GDM1 (cell line): ENCODE data around the gene AIPL1.

ENCODE experiments used
- DNase-seq: peaks from one replicate; lab custom pipeline; 2025; lab: John Stamatoyannopoulos, UW

The AIPL1 gene

DNA sequence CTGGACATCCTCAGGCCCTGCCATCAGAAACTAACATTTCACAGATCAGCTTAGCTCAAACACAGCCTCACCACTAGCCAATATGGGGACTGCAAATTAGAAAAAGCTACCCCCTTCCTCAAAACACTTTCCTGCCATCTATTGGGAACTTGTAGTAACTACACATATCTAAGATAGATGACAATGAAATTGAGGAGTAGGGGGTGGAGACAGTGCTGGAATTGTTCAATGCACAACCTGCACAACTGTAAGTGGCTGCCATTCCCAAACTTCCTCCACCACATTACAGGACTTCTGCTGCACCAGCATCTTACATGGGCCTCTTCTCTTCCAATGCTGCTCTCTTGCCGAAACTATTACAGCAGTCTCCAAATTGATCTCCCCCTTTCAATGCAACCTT lies 21.9 kb downstream of the AIPL1 start:
- peak; percentile 14 for DNase-seq

DNA sequence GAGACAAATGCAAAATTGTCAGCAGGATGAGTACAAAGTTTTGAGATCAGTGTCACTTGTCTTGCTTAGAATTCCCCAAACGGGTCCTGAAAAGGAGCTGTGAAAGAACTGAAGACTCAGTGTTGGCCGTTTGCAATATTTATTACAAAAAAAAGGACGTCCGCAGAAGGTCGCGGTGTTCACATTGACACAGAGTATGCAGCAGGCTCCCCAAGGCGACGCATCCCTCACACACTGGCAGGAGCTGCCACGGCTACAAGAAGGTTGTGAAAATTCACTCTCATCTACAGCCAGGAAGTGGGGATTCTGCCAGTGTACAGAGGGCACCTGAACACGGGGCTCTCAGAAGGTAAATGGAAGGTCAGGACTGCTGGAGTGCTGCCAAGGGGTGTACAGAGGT lies 26.2 kb downstream of the AIPL1 start:
- no peak for DNase-seq

DNA sequence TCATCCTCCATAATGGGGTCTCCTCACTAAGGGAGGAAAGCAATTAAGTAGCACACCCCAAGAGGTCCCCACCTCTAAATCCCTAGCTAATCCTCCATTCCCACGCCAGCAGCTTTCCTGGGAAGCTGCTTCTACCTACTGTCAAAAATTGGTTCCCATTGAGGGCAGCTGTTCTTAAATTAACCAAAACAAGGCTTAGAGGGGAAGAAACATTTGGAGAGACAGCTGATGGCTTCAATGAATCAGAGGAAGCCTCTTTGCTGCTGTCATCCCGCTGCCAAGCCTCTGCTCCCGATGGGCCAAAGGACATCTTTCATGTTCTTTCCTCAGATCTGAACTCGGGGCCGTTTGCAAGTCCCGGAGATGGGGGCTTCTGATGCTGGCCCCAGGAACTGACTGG lies 26.6 kb downstream of the AIPL1 start:
- DNase-seq: no peak

DNA sequence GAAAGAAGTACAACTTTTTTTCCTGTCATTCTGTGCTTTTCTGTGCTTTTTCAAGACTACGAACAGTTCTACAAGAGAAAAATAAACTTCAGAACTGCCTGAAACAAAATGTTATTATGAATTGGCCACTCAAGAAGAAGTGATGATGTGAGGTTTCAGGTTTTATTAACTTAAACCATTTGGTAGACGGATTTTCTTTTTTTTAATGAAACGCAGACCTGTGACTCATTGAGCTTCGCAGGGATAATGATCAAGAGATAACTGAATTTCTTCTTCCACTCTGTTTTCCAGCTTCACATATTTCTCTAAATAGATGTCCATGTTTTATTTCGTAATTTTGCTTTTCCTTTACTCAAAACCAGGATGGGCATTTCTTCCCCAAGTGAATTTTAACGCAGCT lies 32.7 kb downstream of the AIPL1 start:
- no peak for DNase-seq

DNA sequence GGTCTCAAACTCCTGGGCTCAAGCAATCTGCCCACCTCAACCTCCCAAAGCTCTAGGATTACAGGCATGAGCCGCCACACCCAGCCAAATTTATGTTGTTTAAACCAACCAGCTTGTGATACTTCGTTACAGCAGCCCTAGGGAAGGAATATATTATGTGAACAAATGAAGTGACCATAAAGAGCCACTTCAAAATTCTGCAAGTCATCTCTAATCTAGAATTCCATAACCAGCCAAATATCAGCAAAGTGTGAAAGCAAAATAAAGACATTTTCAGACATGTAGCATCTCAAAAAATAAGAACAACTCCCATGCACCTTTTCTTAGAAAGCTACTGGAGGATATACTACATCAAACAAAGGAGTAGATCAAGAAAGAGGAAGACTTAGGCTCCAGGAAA lies 36.0 kb downstream of the AIPL1 start:
- DNase-seq: no peak

DNA sequence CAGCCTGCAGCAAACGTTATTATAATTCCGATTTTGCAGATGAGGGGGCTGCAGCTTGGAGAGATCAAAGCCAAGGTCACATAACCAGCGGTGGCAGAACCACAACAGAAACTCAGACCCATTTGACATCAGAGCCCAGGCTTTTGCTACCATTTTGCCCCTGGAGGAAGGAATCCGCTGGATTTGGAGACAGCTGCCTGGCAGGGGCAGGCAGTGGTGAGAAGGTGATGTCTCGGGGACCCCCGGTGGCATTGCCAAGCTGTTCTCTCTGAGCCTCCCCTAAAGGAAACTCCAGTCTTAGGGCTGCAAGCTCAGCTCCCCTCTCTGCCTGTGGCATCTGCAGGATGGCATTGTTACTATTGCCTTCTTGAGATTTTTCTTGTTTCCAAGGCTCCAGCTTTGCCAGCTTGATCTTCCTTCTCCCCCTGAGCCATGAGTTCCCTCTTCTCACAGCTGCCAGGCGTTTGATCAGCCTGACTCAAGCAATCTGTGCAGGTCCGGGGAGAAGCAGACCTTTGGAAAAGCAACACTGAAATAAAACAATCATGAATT lies 40.8 kb downstream of the AIPL1 start:
- DNase-seq: no peak

DNA sequence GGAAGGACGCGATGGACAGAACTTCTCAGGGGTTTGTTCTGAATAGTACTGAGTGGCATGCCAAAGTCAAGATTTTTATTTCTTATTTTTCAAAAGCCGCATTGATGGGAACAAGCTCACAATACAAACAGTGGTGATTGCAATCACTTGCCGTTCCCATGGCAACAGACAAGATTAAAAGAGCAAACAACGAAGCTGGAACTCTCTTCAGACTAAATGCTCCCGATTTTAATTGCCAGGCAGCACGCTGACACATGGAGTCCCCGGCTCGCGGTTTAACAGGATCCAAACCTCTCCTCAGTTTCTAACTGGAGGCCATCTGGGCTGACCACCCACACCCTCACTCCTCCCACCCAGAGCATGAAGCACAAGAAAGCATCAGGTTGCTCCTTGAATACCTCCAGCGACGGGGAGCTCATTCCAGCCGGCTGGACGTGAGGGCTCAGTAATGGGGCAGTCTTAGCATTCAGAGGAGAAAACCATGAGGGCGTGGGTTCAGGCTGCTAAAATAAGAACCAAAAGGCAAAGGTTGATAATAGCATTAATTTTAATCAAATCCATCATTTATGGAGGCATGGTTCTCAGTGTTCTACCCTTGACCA lies 41.5 kb downstream of the AIPL1 start:
- no peak for DNase-seq

DNA sequence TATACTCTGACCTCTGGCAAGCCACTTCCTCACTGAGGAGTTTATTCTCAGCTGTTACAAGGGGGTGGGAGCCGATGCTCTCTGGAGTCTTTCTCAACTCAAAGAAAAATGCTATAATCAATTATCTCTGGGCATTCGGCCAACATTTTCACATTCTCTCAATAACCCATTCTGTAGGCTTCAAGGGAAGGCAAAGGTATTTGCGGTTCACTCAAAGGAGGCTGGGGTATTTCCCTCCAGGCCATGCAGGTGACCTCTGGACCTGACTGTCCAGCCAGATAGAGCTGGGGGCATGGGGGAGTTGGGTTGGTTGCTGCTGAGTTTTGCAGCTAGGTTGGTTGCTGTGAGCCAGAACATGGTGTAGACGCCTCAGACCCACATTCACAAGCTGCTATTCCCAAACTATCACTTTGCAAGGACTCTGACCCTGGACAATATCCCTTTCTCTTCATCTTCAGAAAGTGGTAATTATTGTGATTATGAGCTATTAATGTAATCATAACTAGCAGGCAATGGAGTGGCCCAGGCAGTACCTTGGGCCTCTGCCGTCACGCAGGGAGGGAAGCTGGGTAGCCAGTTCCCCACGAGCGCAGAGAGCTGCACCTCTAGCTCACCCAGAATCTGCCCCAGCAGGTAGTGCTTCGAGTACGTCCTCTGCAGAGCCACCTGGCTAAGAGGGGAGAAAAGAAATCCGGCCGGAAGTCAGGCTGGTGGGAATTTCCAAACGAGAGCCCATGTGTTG lies 42.1 kb downstream of the AIPL1 start:
- no peak for DNase-seq

DNA sequence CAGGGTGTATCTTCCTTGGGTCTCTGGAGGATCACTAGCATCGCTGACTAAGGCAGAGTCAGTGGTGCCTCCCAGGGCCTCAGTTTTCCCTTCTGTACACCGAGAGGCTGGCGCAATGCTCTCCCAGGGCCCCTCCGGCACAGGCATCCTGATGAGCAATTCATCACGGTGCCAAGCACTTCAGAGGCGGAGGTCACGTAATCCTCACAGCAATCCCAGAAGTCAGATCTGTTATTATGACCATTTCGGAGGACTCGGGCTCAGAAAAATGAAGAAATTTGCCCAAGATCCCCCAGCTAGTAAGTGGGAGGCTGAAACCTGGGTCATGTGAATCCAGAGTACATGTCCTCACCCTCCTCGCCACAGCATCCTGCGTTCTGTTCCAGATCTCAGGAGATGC lies 46.5 kb downstream of the AIPL1 start:
- DNase-seq: no peak

DNA sequence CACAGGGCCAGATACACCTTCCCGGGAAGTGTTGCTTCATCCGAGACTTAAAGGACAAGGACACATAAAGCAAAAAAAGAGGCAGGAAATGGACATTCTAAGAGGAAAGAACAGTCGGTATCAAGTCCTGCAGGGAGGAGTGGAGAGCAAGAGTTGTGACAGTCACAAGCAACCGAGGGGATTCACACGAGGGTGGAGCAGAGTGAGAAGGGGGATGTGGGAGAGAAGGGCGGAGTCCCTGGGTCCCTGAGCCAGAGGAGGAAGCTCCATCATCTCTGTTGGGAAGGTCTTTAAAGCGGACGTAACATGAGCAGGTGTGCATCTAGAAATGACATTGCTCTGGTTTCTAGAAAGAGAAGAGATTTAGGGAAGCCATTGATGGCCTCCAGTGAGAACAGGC lies 47.1 kb downstream of the AIPL1 start:
- no peak for DNase-seq

DNA sequence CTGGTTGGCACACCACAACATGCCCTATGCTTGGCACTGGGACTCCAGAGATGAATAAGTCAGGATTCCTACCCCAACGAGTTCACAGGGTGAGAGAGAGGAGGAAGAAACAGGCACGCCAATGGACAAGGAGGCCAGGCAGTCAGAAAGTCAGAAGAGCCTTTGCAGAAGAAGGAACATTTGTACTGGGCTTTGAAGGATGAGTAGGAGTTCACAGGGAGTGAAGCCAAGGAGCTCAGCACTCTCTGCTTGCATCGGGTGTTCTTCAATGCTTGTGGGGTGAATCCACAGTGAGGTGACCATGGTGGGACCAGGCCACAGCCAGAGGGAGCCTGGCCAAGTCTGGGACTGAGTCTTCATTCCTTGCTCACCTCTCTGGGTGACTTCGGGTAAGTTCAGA lies 47.5 kb downstream of the AIPL1 start:
- DNase-seq: no peak

DNA sequence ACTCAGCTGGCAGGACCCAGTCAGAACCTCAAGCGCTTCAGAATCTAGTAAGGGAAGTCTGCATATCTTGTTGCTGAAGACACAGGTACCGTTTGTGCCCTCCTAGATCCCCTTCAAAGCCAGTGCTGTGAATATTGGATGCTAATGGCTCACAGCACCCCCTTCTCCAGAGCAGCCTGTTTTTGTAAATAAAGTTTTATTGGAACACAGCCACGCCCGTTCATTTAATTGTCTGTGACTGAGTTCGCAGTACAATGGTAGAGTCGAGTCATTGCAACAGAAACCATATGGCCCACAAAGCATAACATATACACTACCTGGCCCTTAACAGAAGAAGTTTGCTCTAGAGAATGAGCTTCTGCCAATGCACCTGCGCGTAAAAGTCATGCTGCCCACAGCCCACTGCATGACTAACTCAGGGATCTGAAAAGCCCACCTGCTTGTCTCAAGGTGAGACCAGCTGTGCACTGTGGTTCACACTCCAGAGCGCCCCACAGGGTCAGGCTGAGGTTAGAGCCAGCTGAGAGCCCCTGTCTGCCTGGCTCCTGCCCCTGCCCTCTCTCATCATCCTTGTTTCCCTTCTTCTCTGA lies 48.8 kb downstream of the AIPL1 start:
- no peak for DNase-seq

DNA sequence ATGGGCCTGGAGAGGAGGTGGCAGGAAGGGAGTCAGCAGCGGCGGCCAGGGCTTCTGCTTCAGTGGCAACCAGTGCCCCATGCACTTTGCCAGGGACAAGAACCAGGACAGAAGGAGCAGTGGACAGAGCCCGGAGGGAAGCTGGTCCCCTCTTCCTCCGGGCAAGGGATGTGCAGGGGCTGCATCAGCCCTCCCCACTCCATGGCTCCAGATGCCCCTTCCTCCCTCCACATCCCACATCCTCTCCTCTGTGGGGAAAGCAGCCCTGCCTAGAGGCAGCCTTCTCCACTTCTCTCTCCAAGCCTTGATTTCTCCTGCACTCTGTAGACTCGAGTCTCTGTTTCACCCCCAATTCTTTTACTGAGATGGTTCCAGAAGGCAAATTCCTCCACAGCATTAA lies 50.4 kb downstream of the AIPL1 start:
- no peak for DNase-seq

DNA sequence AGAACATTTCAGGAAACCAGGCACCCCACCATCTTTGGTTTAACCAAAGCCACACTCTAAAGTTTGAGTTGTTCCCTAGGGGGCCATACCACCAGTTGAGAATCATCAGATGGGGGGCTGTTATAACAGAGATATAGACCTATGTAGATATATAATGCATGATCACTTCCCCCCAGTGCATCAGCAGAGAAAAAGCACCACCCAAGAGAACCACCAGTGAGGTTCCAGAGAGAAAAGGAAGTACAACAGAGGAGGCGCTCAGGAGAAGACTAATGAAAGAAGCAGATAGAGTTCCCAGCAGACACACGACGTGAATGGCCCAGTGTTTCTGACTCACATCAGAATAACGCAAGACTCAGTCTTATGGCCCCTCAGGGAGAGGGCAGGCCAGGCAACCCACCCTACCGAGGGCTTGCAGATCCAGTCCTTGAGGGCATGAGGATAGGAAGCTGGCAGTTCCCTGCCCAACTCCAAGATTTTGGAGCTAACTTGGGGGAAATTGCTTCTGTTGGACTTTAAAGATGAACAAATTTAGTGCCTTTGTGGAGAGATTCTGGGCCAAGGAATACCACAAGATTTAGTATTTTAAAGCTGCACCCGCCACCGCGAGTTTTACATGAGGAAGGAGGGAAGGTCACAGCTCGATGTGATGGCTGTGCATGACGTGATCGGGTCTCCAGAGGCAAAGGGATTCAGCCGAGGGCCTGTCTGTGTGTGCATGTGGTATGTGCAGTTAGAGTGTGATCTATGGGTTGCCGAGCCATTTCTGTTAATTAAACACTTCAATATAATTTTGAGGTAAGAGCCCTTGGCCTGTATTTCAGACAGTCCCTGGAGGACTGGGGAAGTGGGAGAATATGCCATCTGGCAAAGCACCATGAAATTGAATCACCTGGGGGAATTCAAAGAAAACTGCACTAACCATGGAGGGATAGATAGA lies 53.1 kb downstream of the AIPL1 start:
- no peak for DNase-seq

DNA sequence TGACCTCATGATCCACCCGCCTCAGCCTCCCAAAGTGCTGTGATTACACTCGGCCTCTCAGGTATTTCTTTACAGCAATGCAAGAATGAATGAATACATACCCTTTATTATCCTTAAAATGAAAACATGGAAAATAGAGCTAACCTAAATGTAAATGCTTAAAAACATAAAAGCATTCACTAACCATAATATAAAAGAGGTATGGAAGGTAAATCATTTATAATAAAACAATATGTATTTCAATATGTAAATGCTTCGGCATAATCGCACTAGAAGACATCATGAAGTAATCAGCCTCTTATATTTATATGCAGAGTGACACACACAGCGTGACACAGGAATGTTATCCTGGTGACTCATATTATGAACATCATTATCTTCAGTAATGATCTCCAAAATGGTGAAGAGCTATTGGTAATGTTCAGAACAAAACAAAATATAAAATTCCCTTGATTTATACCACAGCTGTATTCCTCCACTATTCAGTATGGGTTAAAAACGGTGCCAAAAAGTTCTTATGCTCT lies 53.9 kb downstream of the AIPL1 start:
- no peak for DNase-seq

DNA sequence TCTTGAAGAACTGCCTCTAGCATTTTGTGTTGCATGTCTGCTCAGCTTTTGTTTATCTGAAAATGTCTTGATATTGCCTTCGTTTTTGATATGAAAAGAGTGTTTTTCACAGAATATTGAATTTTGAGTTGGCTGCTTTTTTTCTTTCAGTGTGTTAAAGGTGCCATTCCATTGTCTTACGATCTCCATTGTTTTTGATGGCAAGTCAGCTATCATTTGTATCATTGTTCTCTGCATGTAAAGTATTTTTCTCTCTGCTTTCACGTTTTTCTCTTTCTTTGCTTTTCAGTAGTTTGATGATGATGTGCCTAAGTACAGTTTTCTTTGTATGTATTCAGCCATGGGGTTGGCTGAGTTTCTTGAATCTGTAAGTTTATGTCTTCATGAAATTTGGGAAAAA lies 57.0 kb downstream of the AIPL1 start:
- DNase-seq: no peak

DNA sequence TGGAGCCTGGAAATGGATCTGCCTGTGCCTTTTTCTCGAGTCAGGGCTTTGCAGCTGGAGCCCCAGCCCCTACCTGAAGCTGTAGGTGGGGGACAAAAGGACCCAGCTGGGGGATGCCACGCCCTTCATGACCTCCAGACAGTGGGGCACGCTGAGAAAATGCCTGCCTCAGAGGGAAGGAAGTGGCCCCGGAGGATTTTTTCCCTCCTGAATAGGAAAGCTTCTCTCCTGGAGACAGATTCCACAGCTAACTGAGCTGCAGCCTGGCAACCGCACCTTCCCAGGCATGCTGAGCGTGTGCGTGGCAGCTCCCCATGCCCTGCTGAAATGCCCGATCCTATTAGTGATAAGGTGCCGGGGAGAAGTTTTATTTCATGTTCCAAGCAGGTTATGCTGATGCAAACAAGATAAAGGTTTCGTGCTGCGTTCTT lies 58.0 kb downstream of the AIPL1 start:
- no peak for DNase-seq

DNA sequence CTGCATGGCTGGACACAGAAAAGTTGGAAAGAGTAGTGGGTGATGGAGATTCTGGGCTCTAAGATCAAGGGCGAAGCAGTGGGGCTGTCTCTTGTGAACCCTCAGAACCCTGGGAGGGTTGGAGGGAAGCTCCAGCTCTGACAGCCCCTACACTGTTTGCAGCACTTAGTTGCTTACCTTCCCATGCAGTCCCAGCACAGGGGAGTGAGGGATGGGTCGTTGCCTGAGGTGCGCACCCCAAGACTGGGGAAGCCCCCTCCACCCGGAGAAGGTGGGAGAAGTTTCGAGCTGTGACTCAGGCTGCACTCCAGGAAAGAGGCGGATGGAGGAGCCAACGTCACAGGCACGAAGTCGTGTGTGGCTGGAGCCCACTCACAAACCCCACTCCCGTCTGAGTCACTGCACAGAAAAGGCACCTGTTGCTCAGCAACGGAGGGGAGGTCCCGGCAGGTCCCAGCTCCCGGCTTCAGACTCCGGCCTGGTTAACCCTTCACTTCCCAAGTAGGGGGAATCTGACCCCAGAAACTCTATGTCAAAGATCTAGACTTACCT lies 60.1 kb downstream of the AIPL1 start:
- DNase-seq: no peak

DNA sequence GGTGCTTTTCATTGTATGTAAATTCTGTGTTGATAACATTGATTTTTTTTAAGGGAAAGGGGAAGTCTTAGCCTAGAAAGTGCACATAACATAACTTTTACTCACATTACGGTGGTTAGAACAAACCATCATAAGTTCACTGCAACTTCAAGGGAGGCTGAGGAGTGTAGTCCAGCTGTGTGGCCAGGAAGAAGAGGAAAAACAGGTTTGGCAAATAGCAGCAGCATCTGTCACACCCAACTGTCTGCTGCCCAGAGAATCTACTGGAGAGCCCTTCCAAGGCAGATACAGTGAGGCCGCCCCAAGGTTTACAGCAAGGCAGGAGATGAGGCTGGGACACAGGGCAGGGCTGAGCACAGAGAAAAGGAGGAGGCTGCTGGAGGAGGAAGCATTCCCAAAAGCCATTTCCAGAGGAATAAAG lies 60.6 kb downstream of the AIPL1 start:
- no peak for DNase-seq
